GM19099 (cell line): ENCODE measurements around the gene MGLL.

Source experiments
- POLR2A ChIP-seq: IDR thresholded peaks from 3 replicates; pipeline ENCODE4 v1.6.1; 2011; ENCODE audit warnings: low read depth; ENCODE audit not compliant: insufficient read length; ENCODE audit errors: extremely low read depth

MGLL gene

GRCh38 chr3:127791221-127791913 lies 30.9 kb downstream of the MGLL start:
- TF ChIP-seq POLR2A = no peak

DNA sequence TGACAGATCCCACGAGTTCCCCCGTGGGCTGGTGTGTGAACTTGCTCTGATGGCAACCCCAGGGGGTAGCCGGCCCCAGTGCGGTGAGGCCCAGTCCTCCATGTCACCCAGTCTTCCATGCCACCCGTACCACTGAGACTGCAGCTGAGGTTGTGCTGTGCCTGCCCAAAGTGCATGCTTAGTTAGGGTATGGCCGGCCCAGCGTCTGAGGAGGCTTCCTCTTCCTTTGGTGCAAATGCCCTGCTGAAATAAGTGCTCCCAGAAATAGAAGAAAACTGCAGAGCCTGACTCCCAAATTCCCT lies 31.5 kb downstream of the MGLL start:
- TF ChIP-seq POLR2A = no peak

GRCh38 chr3:127789990-127790881 lies 32.1 kb downstream of the MGLL start:
- no peak for TF ChIP-seq POLR2A

DNA sequence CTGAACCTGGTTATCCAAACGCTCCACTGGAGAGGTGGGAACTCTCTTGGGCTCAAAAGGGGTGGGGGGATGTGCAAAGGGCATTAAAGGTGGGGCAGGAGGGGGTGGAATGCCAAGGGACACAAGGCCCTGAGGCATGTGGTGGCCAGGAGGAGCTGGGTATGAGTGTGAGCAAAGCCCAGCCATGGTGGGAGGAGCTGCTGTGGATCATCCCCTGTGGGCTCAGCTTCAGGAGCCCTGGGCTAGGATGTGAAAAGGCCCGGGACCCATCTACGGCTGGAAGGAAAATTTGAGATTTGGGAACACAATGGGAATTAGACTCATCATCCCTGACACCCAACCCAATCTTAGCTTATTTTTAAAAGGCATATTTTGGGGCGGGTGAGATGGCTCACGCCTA lies 33.3 kb downstream of the MGLL start:
- no peak for TF ChIP-seq POLR2A

DNA sequence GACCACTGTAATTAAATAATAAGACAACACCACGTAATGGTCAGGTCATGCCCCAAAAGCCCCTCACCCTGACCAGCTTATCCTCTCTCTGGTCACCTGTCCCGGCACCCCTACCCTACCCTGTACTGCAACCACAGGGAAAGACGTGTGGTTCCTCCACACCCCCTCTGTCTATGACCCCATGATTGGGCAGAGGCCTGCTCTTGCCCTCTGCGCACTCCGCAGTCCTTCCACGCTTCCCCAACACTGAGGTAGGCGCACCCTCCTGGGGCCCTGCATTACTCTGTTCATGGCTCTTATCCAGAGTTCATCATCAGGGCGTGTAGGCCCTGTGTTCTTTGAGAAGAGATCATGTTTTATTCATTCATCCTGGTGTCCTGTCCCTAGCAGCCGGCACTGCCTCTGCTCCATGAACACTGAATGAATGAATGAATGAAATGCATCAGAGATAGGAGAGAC lies 33.8 kb downstream of the MGLL start:
- no peak for TF ChIP-seq POLR2A

GRCh38 chr3:127787571-127788365 lies 34.5 kb downstream of the MGLL start:
- no peak for TF ChIP-seq POLR2A

GRCh38 chr3:127787071-127787490 lies 35.2 kb downstream of the MGLL start:
- no peak for TF ChIP-seq POLR2A

GRCh38 chr3:127786353-127787070 lies 35.8 kb downstream of the MGLL start:
- TF ChIP-seq POLR2A = no peak

GRCh38 chr3:127785711-127786265 lies 36.5 kb downstream of the MGLL start:
- no peak for TF ChIP-seq POLR2A

DNA sequence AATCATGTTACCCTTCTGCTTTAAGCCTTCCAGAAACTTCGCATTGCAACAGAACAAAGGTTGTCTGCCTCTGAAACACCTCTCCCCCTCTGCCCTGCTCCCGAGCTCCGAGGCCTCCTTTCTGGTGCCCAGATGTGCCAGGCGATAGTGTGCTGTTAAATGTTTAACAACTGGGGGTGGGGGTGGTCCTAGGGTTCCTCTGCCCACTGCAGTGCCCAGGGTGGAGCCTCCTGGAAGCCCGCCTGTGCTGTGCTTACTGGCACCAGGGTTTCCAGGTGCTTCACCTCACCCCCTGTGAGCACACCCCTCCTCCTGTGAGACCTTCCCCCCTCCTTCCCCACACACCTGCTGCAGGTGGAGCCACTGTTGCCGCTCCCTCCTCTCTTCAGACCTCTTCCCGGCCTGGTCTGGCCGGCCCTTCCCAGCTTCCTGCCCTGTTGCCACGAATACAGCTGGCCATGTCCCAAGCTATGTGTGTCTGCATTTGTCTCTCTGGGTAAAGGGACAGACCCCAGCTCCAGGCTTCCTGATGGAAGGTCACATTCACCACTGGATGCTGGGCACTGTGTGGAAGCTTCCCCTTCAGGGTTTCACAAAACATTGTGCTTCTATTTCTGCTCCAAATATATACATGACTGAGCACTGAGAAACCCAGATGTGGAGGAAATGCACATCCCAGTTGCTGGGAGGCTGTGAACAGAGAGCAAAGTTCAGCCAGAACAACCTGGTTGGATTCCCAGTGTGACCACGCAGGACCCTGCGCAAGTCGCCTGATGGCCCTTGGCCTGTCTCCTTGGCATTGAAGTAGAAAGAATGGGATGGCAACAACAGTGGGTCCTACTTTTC lies 37.2 kb downstream of the MGLL start:
- no peak for TF ChIP-seq POLR2A

DNA sequence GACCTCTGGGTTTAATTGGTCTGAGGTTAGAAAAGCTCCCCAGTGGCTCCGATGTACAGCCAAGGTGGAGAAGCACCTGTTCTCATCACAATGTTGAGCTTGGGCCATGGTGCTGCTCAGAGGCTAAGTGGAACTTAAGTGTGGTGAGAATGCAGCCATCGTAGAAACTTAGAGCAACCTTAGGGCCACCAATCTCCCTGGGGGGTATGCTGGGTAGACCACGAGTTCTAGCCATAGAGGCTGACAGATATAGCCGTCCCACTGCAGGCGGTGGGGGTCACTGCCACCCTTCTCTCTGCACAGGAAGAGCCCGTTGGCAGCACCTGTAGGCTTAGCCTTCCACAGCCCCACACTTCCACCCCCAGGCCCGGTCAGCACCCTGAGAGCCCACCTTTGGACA lies 38.0 kb downstream of the MGLL start:
- TF ChIP-seq POLR2A = no peak

GRCh38 chr3:127783642-127784160 lies 38.6 kb downstream of the MGLL start:
- TF ChIP-seq POLR2A = no peak

GRCh38 chr3:127783166-127783565 lies 39.1 kb downstream of the MGLL start:
- no peak for TF ChIP-seq POLR2A
